ENCODE results near the gene EGR4.

- TF ChIP-seq POLR2A (IDR thresholded peaks at IDR 0.05) (no peak), CTCF (IDR thresholded peaks at IDR 0.05) (no peak)
Observed at GRCh38 chr2:73263540-73264331, 29.6 kb downstream of the EGR4 start.

All from right lobe of liver (tissue), 4 donors.